GM12878 (cell line): ENCODE results near the gene TMCC3. TPM values are rescaled to one million over a fixed set of nuclear protein-coding genes. Genes with fewer than 3 reads are reported as not detected.

Source experiments
- CUX1 ChIP-seq: IDR thresholded peaks from 2 replicates; pipeline ENCODE4 v1.6.1; 2012; ENCODE audit warnings: improper control_type of control experiment, low read depth, low read length; ENCODE audit not compliant: insufficient replicate concordance
- ESRRA ChIP-seq: IDR thresholded peaks from 2 replicates; pipeline ENCODE4 v1.6.1; 2012; ENCODE audit warnings: mild to moderate bottlenecking, low read length, improper control_type of control experiment
- FOS ChIP-seq: IDR thresholded peaks from 3 replicates; pipeline ENCODE4 v1.6.1; 2011; ENCODE audit warnings: borderline replicate concordance; ENCODE audit not compliant: insufficient read length; ENCODE audit errors: extremely low read depth
- FOXM1 ChIP-seq: IDR thresholded peaks from 2 replicates; pipeline ENCODE4 v1.6.1; 2012; ENCODE audit warnings: low read depth, mild to moderate bottlenecking, inconsistent platforms, low read length, moderate library complexity
- HDGF ChIP-seq: fragments of 450-650 bp; IDR thresholded peaks from 2 replicates; pipeline ENCODE4 v1.6.1; 2016; ENCODE audit warnings: antibody characterized with exemption
- IKZF1 ChIP-seq: fragments of 450-650 bp; conservative IDR thresholded peaks from 2 replicates; pipeline ENCODE4 v1.6.1; 2017; ENCODE audit warnings: antibody characterized with exemption, mild to moderate bottlenecking
- MEF2A ChIP-seq: IDR thresholded peaks from 2 replicates; pipeline ENCODE4 v1.6.1; 2011; ENCODE audit warnings: low read depth, mild to moderate bottlenecking, low read length, moderate library complexity; ENCODE audit not compliant: insufficient read depth
- PBX3 ChIP-seq: IDR thresholded peaks from 2 replicates; pipeline ENCODE4 v1.6.1; 2011; ENCODE audit warnings: mild to moderate bottlenecking, low read depth, low read length, moderate library complexity; ENCODE audit not compliant: insufficient replicate concordance
- PKNOX1 ChIP-seq: fragments of 450-650 bp; IDR thresholded peaks from 2 replicates; pipeline ENCODE4 v1.6.1; 2016; ENCODE audit warnings: mild to moderate bottlenecking
- RBBP5 ChIP-seq: fragments of 200-600 bp; sonication (generic); conservative IDR thresholded peaks from 2 replicates; pipeline ENCODE4 v1.6.1; 2016
- RELA ChIP-seq: fragments of 450-650 bp; IDR thresholded peaks from 2 replicates; pipeline ENCODE4 v1.8.0; 2014; ENCODE audit warnings: borderline replicate concordance; ENCODE audit not compliant: partially characterized antibody
- SIN3A ChIP-seq: IDR thresholded peaks from 2 replicates; pipeline ENCODE4 v1.6.1; 2012; ENCODE audit warnings: low read depth, low read length, improper control_type of control experiment
- SIX5 ChIP-seq: IDR thresholded peaks from 2 replicates; pipeline ENCODE4 v1.6.1; 2011; ENCODE audit warnings: mild to moderate bottlenecking, low read depth, low read length, moderate library complexity; ENCODE audit not compliant: severe bottlenecking
- SUZ12 ChIP-seq: fragments of 200-600 bp; sonication (generic); IDR thresholded peaks from one replicate; pipeline ENCODE4 v1.6.1; 2018; ENCODE audit warnings: antibody characterized with exemption, mild to moderate bottlenecking; ENCODE audit not compliant: unreplicated experiment
- polyA plus RNA-seq, 11 experiments: library from polyadenylated mRNA; depleted of rRNA in 4 of 11; unstranded in 6 of 11; stranded (reverse) in 5 of 11; fragments of >200 nt; fragmentation: Nextera tagmentation in 4 of 11; fragmentation: Illumina TruSeq in 1 of 11; extraction: Ambion mirVana in 4 of 11; extraction: Trizol in 1 of 11; gene quantifications; 1 replicate in 1 of 11; 2 replicates in 10 of 11; pipeline versions ENCODE4 v1.2.1 to v1.2.3, GENCODE V29; 2011 to 2016; ENCODE audit warnings: inconsistent platforms in 2 of 11, missing spikeins in 2 of 11, low read depth in 1 of 11
- total RNA-seq, 4 experiments: library from RNA; depleted of rRNA in 3 of 4; stranded (reverse); fragments of >200 nt in 3 of 4; fragmentation: Illumina TruSeq in 1 of 4; extraction: Trizol in 1 of 4; gene quantifications; 2 replicates each; pipeline versions ENCODE4 v1.2.1 to v1.2.3, GENCODE V29; 2013 to 2021
- TF ChIP-seq, protein P1 (sequence below): fragments of 450-650 bp; IDR thresholded peaks from 2 replicates; pipeline ENCODE4 v1.6.1; 2017; ENCODE audit warnings: low read depth, mild to moderate bottlenecking, moderate library complexity
- TF ChIP-seq, protein P2 (sequence below): fragments of 450-650 bp; IDR thresholded peaks from 2 replicates; pipeline ENCODE4 v1.6.1; 2017; ENCODE audit warnings: mild to moderate bottlenecking, moderate library complexity

TMCC3 gene
- total and polyA plus RNA-seq, 10 of the 15 experiments (the other 5 are each of a cell fraction or from before 2014, with no cell fraction given) = 5.8 to 29.8 (median 12.6) TPM

DNA sequence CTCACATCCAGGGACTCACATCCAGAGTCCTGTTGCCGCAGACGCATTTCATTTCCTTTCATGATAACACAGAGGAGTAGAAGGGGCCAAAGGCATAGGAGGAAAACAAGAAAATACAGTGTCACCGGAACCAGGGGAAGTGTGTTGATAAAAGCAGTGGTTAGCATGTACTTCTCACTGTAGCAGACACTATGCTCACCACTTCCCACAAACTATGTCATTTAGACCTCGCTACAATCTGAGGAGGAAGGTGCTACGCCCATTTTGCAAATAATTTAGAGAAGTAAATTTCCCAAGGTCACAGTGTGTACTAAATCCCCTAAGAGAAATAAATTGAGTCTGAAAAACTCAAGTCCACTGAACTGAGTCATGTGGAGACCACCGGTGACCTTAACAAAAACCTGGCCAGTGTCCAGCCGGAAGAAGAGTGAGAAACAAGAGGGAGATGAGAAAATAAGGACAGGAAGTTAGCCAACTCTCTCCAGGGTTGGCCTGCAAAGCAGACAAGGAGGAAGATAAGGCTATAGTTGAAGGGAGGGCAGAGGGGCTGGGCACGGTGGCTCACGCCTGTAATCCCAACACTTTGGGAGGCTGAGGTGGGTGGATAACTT is 25.8 kb upstream of the TMCC3 start (continued):
- TF ChIP-seq, protein P1, sequence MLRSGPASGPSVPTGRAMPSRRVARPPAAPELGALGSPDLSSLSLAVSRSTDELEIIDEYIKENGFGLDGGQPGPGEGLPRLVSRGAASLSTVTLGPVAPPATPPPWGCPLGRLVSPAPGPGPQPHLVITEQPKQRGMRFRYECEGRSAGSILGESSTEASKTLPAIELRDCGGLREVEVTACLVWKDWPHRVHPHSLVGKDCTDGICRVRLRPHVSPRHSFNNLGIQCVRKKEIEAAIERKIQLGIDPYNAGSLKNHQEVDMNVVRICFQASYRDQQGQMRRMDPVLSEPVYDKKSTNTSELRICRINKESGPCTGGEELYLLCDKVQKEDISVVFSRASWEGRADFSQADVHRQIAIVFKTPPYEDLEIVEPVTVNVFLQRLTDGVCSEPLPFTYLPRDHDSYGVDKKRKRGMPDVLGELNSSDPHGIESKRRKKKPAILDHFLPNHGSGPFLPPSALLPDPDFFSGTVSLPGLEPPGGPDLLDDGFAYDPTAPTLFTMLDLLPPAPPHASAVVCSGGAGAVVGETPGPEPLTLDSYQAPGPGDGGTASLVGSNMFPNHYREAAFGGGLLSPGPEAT = no peak; the same call in 1 of the 2 replicates
- TF ChIP-seq HDGF (peak; percentile 15; the same call in 1 of the 2 replicates), PBX3 (no peak), MEF2A (no peak), CUX1 (no peak), FOXM1 (no peak), IKZF1 (peak; percentile 72), PKNOX1 (no peak), ESRRA (peak; percentile 78; the same call in 1 of the 2 replicates), FOS (no peak), SIN3A (no peak), RELA (no peak), SUZ12 (no peak), RBBP5 (no peak), SIX5 (no peak)
- TF ChIP-seq, protein P2, sequence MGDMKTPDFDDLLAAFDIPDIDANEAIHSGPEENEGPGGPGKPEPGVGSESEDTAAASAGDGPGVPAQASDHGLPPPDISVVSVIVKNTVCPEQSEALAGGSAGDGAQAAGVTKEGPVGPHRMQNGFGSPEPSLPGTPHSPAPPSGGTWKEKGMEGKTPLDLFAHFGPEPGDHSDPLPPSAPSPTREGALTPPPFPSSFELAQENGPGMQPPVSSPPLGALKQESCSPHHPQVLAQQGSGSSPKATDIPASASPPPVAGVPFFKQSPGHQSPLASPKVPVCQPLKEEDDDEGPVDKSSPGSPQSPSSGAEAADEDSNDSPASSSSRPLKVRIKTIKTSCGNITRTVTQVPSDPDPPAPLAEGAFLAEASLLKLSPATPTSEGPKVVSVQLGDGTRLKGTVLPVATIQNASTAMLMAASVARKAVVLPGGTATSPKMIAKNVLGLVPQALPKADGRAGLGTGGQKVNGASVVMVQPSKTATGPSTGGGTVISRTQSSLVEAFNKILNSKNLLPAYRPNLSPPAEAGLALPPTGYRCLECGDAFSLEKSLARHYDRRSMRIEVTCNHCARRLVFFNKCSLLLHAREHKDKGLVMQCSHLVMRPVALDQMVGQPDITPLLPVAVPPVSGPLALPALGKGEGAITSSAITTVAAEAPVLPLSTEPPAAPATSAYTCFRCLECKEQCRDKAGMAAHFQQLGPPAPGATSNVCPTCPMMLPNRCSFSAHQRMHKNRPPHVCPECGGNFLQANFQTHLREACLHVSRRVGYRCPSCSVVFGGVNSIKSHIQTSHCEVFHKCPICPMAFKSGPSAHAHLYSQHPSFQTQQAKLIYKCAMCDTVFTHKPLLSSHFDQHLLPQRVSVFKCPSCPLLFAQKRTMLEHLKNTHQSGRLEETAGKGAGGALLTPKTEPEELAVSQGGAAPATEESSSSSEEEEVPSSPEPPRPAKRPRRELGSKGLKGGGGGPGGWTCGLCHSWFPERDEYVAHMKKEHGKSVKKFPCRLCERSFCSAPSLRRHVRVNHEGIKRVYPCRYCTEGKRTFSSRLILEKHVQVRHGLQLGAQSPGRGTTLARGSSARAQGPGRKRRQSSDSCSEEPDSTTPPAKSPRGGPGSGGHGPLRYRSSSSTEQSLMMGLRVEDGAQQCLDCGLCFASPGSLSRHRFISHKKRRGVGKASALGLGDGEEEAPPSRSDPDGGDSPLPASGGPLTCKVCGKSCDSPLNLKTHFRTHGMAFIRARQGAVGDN = 0 out of 2 replicates have a peak, but pooled peaks have one; percentile 8
